NCI-H146 (cell line): ENCODE data around the gene UTY.

Experiments
- DNase-seq: peaks from one replicate; lab custom pipeline; 2025; lab: John Stamatoyannopoulos, UW

Gene UTY

DNA sequence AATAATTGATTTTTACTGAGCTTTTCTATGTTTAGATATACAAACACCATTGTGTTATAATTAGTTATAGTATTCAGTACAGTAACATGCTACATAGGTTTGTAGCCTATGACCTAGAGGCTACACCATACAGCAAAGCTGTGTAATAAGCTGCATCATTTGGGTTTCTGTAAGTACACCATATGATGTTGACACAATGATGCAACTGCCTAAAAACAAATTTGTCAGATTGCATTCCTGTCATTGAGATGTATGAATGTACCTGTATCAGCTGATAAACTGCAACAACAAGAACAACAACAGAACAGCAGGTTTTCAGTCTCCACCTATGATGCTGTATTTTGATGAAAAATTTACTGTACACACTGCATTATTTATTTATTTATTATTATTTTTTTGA lies 64.3 kb downstream of the UTY start:
- DNase-seq, result no peak

GRCh38 chrY:13398876-13399275 lies 81.0 kb downstream of the UTY start:
- no peak for DNase-seq

- no peak for DNase-seq
Measured at GRCh38 chrY:13381110-13381683, 98.6 kb downstream of the UTY start.

GRCh38 chrY:13370868-13371800 lies 108.7 kb downstream of the UTY start:
- no peak for DNase-seq

DNA sequence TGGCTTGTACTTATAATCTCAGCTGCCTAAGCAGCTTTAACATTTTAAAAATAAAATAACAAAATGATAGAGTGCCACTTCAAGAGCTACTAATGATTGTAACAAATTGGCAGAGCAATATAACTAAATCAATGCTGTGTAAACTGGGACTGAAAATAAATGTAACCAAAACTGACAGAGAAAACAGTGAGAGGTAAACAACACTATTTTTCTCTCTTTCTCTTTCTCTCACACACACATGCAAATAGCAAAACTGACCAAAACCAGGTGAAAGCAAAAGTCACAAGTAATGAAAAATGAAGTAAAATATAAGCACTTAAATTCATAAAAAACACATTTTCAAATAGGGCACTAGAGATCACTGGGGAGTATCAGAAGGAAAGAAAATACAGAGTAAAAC lies 109.6 kb downstream of the UTY start:
- no peak for DNase-seq

- DNase-seq, result no peak
Measured at GRCh38 chrY:13368513-13368845, 111.4 kb downstream of the UTY start.

- DNase-seq, result no peak
Measured at GRCh38 chrY:13363641-13364040, 116.2 kb downstream of the UTY start.

DNA sequence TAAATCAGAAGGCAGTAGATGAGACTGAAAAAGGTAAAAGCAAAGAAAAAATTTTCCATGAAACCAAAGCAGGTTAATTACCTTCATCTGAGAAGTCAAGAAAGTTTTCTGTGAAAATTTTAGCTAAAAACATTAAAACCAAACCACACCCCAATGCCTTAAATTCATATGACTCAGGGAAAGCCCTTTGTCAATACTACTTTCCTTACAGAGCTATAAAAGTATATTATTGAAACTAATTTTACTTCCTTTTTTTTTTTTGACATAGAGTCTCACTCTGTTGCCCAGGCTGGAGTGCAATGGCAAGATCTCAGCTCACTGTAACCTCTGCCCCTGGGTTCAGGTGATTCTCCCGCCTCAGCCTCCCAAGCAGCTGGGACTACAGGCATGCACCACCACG lies 117.2 kb downstream of the UTY start:
- no peak for DNase-seq

- no peak for DNase-seq
Measured at GRCh38 chrY:13361656-13362636, 117.9 kb downstream of the UTY start.

DNA sequence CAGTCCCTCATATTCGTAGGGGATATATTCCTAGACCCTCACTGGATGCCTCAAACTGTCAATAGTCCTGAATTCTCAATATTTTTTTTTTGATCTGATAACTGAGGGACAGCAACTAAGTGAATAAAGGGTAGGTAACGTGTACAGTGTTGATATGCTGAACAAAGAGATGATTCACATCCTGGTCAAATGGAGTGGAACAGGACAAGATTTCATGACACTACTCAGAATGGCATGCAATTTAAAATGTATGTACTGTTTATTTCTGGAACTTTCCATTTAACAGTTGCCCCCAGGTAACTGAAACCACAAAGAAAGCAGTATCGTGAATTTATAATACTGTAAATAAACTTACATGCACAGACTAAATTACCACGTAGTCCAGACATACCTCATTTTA lies 128.4 kb downstream of the UTY start:
- no peak for DNase-seq

- DNase-seq, result no peak
Measured at GRCh38 chrY:13347106-13347505, 132.7 kb downstream of the UTY start.

DNA sequence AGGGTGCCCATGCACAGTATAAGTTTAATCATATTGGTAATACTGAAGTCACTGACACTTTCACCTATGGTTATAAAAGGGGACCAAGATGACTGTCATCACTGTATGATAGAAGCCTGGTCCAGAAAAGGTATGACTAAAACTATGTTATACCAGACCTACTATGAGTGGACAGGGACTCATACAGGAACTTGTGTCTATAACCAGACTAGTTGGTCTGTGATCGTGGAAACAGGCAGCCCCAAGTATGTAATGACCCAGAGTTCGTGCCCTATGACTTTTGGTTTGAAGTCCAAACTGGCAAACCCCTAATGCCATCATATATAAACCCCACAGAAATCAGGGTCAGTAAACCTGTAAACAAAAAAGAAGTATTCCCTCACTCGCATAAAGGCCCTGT lies 134.3 kb downstream of the UTY start:
- no peak for DNase-seq

- no peak for DNase-seq
Measured at GRCh38 chrY:13343307-13343946, 136.4 kb downstream of the UTY start.

- no peak for DNase-seq
Measured at GRCh38 chrY:13339939-13340338, 139.9 kb downstream of the UTY start.

- no peak for DNase-seq
Measured at GRCh38 chrY:13339381-13339780, 140.5 kb downstream of the UTY start.

DNA sequence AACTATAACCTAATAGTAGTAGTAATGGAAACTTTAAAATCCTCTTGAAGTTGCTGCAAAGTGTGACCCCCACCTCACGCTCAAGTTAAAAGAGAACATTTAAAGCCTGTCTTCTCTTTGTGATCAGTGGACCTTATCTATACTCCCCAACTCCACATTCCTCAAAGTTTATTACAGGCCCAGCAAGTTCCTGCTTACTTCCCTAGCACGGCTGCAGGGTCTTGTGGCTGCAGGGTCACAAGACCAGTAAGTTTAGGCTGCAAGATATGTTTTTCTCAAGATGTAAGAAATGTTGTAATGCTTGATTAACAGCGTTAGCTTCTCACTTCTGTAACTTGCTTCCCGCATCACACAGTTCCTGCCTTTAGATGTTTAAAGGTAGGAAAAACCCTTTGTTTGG lies 141.1 kb downstream of the UTY start:
- DNase-seq, result no peak

- DNase-seq, result no peak
Measured at GRCh38 chrY:13337934-13338333, 141.9 kb downstream of the UTY start.

- no peak for DNase-seq
Measured at GRCh38 chrY:13333791-13334190, 146.0 kb downstream of the UTY start.

DNA sequence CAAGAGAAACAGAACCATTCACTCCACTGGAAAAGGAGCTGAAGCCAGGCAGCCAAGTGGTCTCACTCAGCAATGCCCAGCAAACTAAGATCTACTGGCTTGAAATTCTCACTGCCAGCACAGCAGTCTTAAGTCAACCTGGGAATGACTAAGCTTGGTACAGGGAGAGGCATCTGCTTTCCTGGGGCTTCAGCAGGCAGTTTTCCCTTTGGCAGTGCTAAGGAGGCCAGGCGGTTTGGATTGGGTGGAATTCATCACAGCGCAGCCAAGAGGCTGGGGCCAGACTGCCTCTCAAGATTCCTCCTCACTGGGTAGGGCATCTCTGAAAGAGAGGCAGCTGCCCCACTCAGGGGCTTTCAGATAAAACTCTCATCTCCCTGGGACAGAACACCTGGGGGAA lies 149.2 kb downstream of the UTY start:
- no peak for DNase-seq

- DNase-seq, result no peak
Measured at GRCh38 chrY:13312966-13313365, 166.9 kb downstream of the UTY start.

DNA sequence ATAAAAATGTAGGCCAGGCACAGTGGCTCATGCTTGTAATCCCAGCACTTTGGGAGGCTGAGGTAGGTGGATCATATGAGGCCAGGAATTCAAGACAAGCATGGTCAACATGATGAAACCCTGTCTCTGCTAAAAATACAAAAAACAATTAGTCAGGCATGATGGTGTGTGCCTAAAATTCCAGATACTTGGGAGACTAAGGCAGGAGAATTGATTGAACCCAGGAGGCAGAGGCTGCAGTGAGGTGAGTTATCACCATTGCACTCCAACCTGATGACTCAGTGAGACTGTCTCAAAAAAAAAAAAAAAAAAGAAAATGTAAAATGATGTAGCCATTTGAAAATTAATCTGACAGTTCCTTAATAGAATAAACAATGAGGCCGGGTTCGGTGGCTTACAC lies 171.9 kb downstream of the UTY start:
- no peak for DNase-seq

DNA sequence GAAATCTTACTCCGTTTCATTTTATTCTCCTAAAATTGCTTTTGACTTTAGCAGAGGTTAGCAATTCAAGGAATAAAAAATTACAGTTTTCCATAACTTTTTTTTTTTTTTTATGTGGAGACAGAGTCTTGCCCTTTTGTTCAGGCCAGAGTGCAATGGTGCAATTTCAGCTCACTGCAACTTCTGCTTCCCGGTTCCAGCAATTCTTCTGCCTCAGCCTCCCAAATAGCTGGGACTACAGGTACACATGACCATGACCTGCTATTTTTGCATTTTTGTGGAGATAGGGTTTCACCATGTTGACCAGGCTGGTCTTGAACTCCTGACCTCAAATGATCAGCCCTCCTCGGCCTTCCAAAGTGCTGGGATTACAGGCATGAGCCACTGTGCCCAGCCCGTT lies 179.0 kb downstream of the UTY start:
- DNase-seq, result no peak
